ENCODE measurements around the gene SIDT2.

SIDT2 gene

GRCh38 chr11:117210620-117211019 is 32.1 kb downstream of the SIDT2 start:
- TF ChIP-seq CTCF (IDR thresholded peaks at IDR 0.05) = no peak
- no peak for TF ChIP-seq ZFX (IDR thresholded peaks at IDR 0.05; ENCODE audit: borderline replicate concordance)
- no peak overlapping the region for H3K27ac ChIP-seq

GRCh38 chr11:117212697-117213355 is 34.3 kb downstream of the SIDT2 start:
- TF ChIP-seq ZFX (IDR thresholded peaks at IDR 0.05; ENCODE audit: borderline replicate concordance) (no peak), CTCF (IDR thresholded peaks at IDR 0.05) (no peak)
- no peak overlapping the region for H3K27ac ChIP-seq

GRCh38 chr11:117214404-117215110 is 36.0 kb downstream of the SIDT2 start:
- H3K27ac ChIP-seq = no peak overlapping the region
- TF ChIP-seq CTCF (IDR thresholded peaks at IDR 0.05) (no peak), ZFX (IDR thresholded peaks at IDR 0.05; ENCODE audit: borderline replicate concordance) (no peak)

GRCh38 chr11:117217141-117218084 is 38.9 kb downstream of the SIDT2 start:
- TF ChIP-seq CTCF (IDR thresholded peaks at IDR 0.05) (no peak), ZFX (IDR thresholded peaks at IDR 0.05; ENCODE audit: borderline replicate concordance) (no peak)
- no peak overlapping the region for H3K27ac ChIP-seq

- TF ChIP-seq ZFX (IDR thresholded peaks at IDR 0.05; ENCODE audit: borderline replicate concordance) = no peak
- no peak for TF ChIP-seq CTCF (IDR thresholded peaks at IDR 0.05)
- H3K27ac ChIP-seq = no peak overlapping the region
These were observed 39.8 kb downstream of the SIDT2 start for GRCh38 chr11:117218133-117218915.

GRCh38 chr11:117219001-117219400 is 40.5 kb downstream of the SIDT2 start:
- no peak for TF ChIP-seq ZFX (IDR thresholded peaks at IDR 0.05; ENCODE audit: borderline replicate concordance)
- no peak for TF ChIP-seq CTCF (IDR thresholded peaks at IDR 0.05)
- no peak overlapping the region for H3K27ac ChIP-seq
